ENCODE data around the gene FAS.
"Not testable (repeated sequence)": the region's sequence is repeated elsewhere in the genome, so short reads cannot be mapped to it uniquely, and the experiment has no call there.

FAS gene

GRCh38 chr10:89007129-89007893 is 16.7 kb downstream of the FAS start:
- H3F3A ChIP-seq (ENCODE audit: low read depth): no peaks in the 10 kb centered on the region
- no peaks in the 10 kb centered on the region for H3K9me2 ChIP-seq (replicated peaks; ENCODE audit: low read depth, low read length)
- H3K9ac ChIP-seq (ENCODE audit: low read depth, low read length, poor library complexity, severe bottlenecking): no peak overlapping the region
- H3K4me3 ChIP-seq (ENCODE audit: low read length, poor library complexity, severe bottlenecking): no peak overlapping the region
- H3K27me3 ChIP-seq (ENCODE audit: insufficient read depth, low read length, poor library complexity, severe bottlenecking): no peaks in the 10 kb centered on the region
- no peak overlapping the region for H3K4me2 ChIP-seq (ENCODE audit: low read depth, low read length, poor library complexity, severe bottlenecking)
- H3K36me3 ChIP-seq (ENCODE audit: insufficient read depth, low read length): peaks cover 14% of the 10 kb centered on the region
- no peaks in the 10 kb centered on the region for H3K79me2 ChIP-seq (ENCODE audit: insufficient read depth, low read length)
- H2AFZ ChIP-seq (ENCODE audit: low read length): no peak overlapping the region
- TF ChIP-seq CTCF (conservative IDR thresholded peaks at IDR 0.05; ENCODE audit: low read length) (no peak), EZH2phosphoT487 (IDR thresholded peaks at IDR 0.05; ENCODE audit: borderline replicate concordance) (no peak)
- H3K9me3 ChIP-seq (ENCODE audit: insufficient read depth, low read depth, low read length): no peaks in the 10 kb centered on the region
- H3K4me1 ChIP-seq (ENCODE audit: insufficient read depth, low read length, poor library complexity, severe bottlenecking): peaks cover 21% of the 10 kb centered on the region
- no peaks in the 10 kb centered on the region for H4K20me1 ChIP-seq (ENCODE audit: insufficient read depth, low read length, poor library complexity, severe bottlenecking)

DNA sequence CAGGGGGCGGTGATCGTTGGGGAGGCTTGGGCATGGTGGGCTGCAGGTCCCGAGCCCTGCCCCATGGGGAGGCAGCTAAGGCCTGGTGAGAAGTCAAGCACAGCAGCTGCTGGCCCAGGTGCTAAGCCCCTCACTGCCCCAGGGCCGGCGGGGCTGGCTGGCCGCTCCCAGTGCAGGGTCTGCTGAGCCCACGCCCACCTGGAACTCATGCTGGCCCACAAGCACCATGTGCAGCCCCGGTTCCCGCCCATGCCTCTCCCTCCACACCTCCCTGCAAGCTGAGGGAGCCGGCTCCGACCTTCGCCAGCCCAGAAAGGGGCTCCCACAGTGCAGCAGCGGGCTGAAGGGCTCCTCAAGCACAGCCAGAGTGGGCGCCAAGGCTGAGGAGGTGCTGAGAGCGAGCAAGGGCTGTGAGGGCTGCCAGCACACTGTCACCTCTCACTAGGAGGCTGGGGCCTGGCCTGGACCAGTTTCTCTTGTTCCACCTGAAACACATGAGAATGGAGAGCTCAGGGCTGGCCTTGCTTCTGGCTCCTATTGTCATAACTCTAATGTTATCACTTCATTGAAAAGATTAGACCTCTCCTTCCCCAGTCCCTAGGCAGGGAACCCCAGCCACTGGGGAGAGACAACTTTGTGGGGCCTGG is 28.2 kb downstream of the FAS start:
- H4K20me1 ChIP-seq (ENCODE audit: insufficient read depth, low read length, poor library complexity, severe bottlenecking); H2AFZ ChIP-seq (ENCODE audit: low read length); H3K36me3 ChIP-seq (ENCODE audit: insufficient read depth, low read length); H3F3A ChIP-seq (ENCODE audit: low read depth); H3K9me2 ChIP-seq (replicated peaks; ENCODE audit: low read depth, low read length); H3K4me3 ChIP-seq (ENCODE audit: low read length, poor library complexity, severe bottlenecking); H3K79me2 ChIP-seq (ENCODE audit: insufficient read depth, low read length); H3K4me1 ChIP-seq (ENCODE audit: insufficient read depth, low read length, poor library complexity, severe bottlenecking); H3K27me3 ChIP-seq (ENCODE audit: insufficient read depth, low read length, poor library complexity, severe bottlenecking); H3K4me2 ChIP-seq (ENCODE audit: low read depth, low read length, poor library complexity, severe bottlenecking); H3K9ac ChIP-seq (ENCODE audit: low read depth, low read length, poor library complexity, severe bottlenecking): not testable (repeated sequence)
- H3K9me3 ChIP-seq (ENCODE audit: insufficient read depth, low read depth, low read length): peaks cover 16% of the 10 kb centered on the region; the same call in 1 of the 2 replicates

DNA sequence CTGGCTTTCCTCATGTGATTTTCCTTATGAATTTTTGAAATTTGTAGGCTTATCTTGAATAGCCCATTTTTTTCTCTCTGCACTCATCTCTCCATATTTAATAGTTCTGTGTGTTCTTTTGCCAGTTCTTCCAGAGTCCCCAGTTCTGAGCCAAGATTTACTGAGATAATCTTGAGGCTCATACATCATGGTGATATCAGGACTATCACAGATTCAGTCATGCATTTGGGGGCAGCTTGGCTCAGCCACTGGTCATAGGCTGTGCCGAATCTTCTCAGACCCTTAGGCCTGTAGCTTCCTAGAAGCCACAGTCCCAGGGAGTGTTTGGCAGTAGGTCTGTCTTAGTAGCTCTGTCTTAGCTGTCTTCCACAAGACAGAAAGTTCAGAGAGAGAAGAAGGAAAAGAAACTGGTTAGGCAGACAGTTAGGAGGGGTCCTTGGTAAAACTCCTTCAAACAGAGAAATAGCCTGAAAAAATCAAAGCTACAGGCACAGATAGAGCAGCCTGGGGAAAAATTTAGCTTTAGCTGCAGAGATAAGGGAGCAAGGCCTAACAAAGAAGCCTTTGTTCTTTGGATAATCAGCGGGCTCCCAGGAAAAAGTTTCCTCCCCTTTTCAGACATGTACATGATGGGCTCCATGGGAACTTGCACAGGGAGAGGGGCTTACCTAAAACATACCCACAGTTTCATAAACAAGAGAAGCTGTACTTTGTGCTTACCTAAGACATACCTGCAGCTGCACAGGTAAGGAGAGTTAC is 29.1 kb downstream of the FAS start:
- Histone ChIP-seq H2AFZ (ENCODE audit: low read length) (no peak overlapping the region), H3K4me1 (ENCODE audit: insufficient read depth, low read length, poor library complexity, severe bottlenecking) (peaks cover 5% of the 10 kb centered on the region), H3K79me2 (ENCODE audit: insufficient read depth, low read length) (no peaks in the 10 kb centered on the region), H3K4me2 (ENCODE audit: low read depth, low read length, poor library complexity, severe bottlenecking) (no peak overlapping the region), H3F3A (ENCODE audit: low read depth) (no peaks in the 10 kb centered on the region), H3K9me3 (ENCODE audit: insufficient read depth, low read depth, low read length) (peaks cover 16% of the 10 kb centered on the region; the same call in 1 of the 2 replicates), H3K27me3 (ENCODE audit: insufficient read depth, low read length, poor library complexity, severe bottlenecking) (no peaks in the 10 kb centered on the region), H3K36me3 (ENCODE audit: insufficient read depth, low read length) (no peaks in the 10 kb centered on the region), H4K20me1 (ENCODE audit: insufficient read depth, low read length, poor library complexity, severe bottlenecking) (no peaks in the 10 kb centered on the region), H3K9ac (ENCODE audit: low read depth, low read length, poor library complexity, severe bottlenecking) (no peak overlapping the region), H3K9me2 (replicated peaks; ENCODE audit: low read depth, low read length) (no peaks in the 10 kb centered on the region), H3K4me3 (ENCODE audit: low read length, poor library complexity, severe bottlenecking) (no peak overlapping the region)
- no peak for TF ChIP-seq CTCF (conservative IDR thresholded peaks at IDR 0.05; ENCODE audit: low read length)
- TF ChIP-seq EZH2phosphoT487 (IDR thresholded peaks at IDR 0.05; ENCODE audit: borderline replicate concordance): no peak

DNA sequence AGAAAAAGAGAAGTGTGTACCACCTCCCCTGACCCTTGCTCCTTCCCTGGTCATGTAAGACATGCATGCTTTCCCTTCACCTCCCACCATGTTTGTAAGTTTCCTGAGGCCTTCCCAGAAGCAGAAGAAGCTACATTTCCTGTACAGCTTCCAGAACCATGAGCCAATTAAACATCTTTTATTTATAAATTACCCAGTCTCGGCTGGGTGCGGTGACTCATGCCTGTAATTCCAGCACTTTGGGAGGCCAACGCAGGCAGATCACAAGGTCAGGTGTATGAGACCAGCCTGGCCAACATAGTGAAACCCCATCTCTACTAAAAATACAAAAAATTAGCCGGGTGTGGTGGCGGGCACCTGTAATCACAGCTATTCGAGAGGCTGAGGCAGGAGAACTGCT is 30.9 kb downstream of the FAS start:
- not testable (repeated sequence) for H3K27me3 ChIP-seq (ENCODE audit: insufficient read depth, low read length, poor library complexity, severe bottlenecking); H3K4me3 ChIP-seq (ENCODE audit: low read length, poor library complexity, severe bottlenecking); H3K9ac ChIP-seq (ENCODE audit: low read depth, low read length, poor library complexity, severe bottlenecking); H3K9me2 ChIP-seq (replicated peaks; ENCODE audit: low read depth, low read length); H3K4me2 ChIP-seq (ENCODE audit: low read depth, low read length, poor library complexity, severe bottlenecking); H4K20me1 ChIP-seq (ENCODE audit: insufficient read depth, low read length, poor library complexity, severe bottlenecking); H2AFZ ChIP-seq (ENCODE audit: low read length); H3K36me3 ChIP-seq (ENCODE audit: insufficient read depth, low read length); H3K79me2 ChIP-seq (ENCODE audit: insufficient read depth, low read length); H3F3A ChIP-seq (ENCODE audit: low read depth); H3K4me1 ChIP-seq (ENCODE audit: insufficient read depth, low read length, poor library complexity, severe bottlenecking)
- peaks cover 16% of the 10 kb centered on the region; the same call in 1 of the 2 replicates for H3K9me3 ChIP-seq (ENCODE audit: insufficient read depth, low read depth, low read length)

Measured in Loucy (cell line).